ENCODE results near the gene AADACL4.

AADACL4 gene

DNA sequence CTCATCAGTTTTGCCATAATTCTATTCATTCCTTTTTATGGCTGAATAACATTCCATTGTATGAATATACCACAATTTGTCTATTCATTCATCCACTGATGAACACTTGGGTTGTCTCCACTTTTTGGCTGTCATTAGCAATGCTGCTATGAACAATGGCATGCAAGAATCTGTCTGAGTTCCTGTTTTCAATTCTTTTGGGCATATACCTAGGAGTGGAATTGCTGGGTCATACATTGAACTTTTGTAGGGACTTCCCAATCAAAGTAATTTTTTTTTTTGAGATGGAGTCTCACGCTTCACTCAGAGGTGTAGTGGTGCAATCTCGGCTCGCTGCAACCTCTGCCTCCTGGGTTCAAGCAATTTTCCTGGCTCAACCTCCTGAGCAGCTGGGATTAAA is 34.9 kb downstream of the AADACL4 start:
- no peak for TF ChIP-seq EZH2phosphoT487 (IDR thresholded peaks at IDR 0.05; ENCODE audit: borderline replicate concordance, low read length)
- TF ChIP-seq, protein P1, sequence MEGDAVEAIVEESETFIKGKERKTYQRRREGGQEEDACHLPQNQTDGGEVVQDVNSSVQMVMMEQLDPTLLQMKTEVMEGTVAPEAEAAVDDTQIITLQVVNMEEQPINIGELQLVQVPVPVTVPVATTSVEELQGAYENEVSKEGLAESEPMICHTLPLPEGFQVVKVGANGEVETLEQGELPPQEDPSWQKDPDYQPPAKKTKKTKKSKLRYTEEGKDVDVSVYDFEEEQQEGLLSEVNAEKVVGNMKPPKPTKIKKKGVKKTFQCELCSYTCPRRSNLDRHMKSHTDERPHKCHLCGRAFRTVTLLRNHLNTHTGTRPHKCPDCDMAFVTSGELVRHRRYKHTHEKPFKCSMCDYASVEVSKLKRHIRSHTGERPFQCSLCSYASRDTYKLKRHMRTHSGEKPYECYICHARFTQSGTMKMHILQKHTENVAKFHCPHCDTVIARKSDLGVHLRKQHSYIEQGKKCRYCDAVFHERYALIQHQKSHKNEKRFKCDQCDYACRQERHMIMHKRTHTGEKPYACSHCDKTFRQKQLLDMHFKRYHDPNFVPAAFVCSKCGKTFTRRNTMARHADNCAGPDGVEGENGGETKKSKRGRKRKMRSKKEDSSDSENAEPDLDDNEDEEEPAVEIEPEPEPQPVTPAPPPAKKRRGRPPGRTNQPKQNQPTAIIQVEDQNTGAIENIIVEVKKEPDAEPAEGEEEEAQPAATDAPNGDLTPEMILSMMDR (IDR thresholded peaks at IDR 0.05; ENCODE audit: low read depth, low read length, poor library complexity, severe bottlenecking) = no peak
- Histone ChIP-seq H3K4me3 (ENCODE audit: low read length) (no peak overlapping the region), H3K36me3 (ENCODE audit: control insufficient read depth, low read length) (no peaks in the 10 kb centered on the region), H3K79me2 (ENCODE audit: control insufficient read depth, low read length) (no peaks in the 10 kb centered on the region), H3K9me2 (replicated peaks; ENCODE audit: control insufficient read depth, low read length) (no peaks in the 10 kb centered on the region), H3K27ac (ENCODE audit: low read depth, low read length) (no peak overlapping the region), H4K20me1 (ENCODE audit: control insufficient read depth, insufficient read depth, low read depth, low read length) (no peaks in the 10 kb centered on the region), H3K27me3 (ENCODE audit: control insufficient read depth, low read length) (no peaks in the 10 kb centered on the region; the same call in 1 of the 2 replicates), H3F3A (ENCODE audit: control insufficient read depth, insufficient read depth) (no peaks in the 10 kb centered on the region), H3K4me2 (ENCODE audit: low read length) (no peak overlapping the region), H3K4me1 (ENCODE audit: control insufficient read depth, low read length) (no peaks in the 10 kb centered on the region), H3K9me3 (ENCODE audit: control insufficient read depth, insufficient read depth, low read length) (no peaks in the 10 kb centered on the region)

DNA sequence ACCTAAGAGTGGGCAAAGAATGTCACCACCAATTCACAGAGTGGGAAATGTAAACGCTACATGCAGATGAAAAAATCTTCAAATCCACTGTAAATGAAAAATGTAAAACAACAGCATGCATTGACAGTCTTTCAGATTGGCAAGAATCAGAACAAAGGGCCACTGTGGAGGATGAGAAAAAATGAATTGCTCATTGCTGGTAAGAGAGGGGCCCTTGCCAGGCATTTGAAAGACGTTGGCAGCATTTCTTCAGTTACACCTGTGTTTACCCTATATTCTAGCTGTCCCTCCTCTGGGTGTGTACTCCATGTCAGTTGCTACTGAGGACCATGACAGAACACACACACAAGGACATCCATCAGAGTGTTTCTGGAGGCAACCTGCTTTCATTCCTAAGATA is 46.3 kb downstream of the AADACL4 start:
- Histone ChIP-seq H3K79me2 (ENCODE audit: control insufficient read depth, low read length) (no peaks in the 10 kb centered on the region), H4K20me1 (ENCODE audit: control insufficient read depth, insufficient read depth, low read depth, low read length) (no peaks in the 10 kb centered on the region), H3K4me3 (ENCODE audit: low read length) (no peak overlapping the region), H3K27ac (ENCODE audit: low read depth, low read length) (no peak overlapping the region), H3K4me2 (ENCODE audit: low read length) (no peak overlapping the region), H3K9me3 (ENCODE audit: control insufficient read depth, insufficient read depth, low read length) (no peaks in the 10 kb centered on the region), H3F3A (ENCODE audit: control insufficient read depth, insufficient read depth) (no peaks in the 10 kb centered on the region), H3K9me2 (replicated peaks; ENCODE audit: control insufficient read depth, low read length) (no peaks in the 10 kb centered on the region), H3K27me3 (ENCODE audit: control insufficient read depth, low read length) (no peaks in the 10 kb centered on the region), H3K4me1 (ENCODE audit: control insufficient read depth, low read length) (no peaks in the 10 kb centered on the region), H3K36me3 (ENCODE audit: control insufficient read depth, low read length) (no peaks in the 10 kb centered on the region)
- no peak for TF ChIP-seq EZH2phosphoT487 (IDR thresholded peaks at IDR 0.05; ENCODE audit: borderline replicate concordance, low read length)
- TF ChIP-seq, protein P1 (IDR thresholded peaks at IDR 0.05; ENCODE audit: low read depth, low read length, poor library complexity, severe bottlenecking) = no peak

DNA sequence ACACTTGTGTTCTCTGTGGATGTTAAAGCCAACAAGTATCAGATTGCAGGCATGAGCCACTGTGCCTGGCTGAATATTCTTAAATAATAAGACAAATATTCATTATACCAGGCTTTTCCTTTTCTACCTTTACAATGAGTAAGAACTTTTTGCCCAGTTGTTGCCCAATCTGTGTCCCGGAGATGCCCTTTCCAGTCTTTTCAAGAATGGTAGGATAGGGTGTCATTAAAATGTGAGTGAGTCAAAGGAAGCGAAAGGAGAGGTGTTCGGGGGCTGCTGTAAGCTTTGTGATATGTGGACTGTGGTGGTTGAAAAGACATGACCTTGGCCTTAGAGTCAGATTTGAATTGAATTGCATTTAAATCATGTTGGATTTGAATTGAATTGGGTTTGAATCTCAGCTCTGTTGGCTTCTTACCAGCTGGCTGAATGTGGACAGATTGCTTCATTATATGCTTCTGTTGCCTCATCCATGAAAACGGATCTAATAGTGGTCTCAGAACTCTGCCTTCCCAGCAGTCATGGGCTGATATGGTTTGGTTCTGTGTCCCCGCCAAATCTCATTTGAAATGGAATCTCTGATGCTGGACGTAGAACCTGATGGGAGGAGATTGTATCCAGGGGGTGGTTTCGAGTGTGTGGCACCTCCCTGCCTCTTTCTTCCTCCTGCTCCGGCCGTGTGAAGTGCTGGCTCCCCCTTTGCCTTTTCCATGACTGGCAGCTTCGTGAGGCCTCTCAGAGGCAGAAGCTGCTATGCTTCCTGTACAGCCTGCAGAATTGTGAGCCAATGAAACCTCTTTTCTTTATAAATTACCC is 49.3 kb downstream of the AADACL4 start:
- Histone ChIP-seq H3K4me3 (ENCODE audit: low read length) (no peak overlapping the region), H4K20me1 (ENCODE audit: control insufficient read depth, insufficient read depth, low read depth, low read length) (no peaks in the 10 kb centered on the region), H3K27ac (ENCODE audit: low read depth, low read length) (no peak overlapping the region), H3K4me1 (ENCODE audit: control insufficient read depth, low read length) (no peaks in the 10 kb centered on the region), H3K9me3 (ENCODE audit: control insufficient read depth, insufficient read depth, low read length) (no peaks in the 10 kb centered on the region), H3K27me3 (ENCODE audit: control insufficient read depth, low read length) (no peaks in the 10 kb centered on the region), H3K79me2 (ENCODE audit: control insufficient read depth, low read length) (no peaks in the 10 kb centered on the region), H3F3A (ENCODE audit: control insufficient read depth, insufficient read depth) (no peaks in the 10 kb centered on the region), H3K4me2 (ENCODE audit: low read length) (no peak overlapping the region), H3K9me2 (replicated peaks; ENCODE audit: control insufficient read depth, low read length) (no peaks in the 10 kb centered on the region), H3K36me3 (ENCODE audit: control insufficient read depth, low read length) (no peaks in the 10 kb centered on the region)
- TF ChIP-seq, protein P1 (IDR thresholded peaks at IDR 0.05; ENCODE audit: low read depth, low read length, poor library complexity, severe bottlenecking) = no peak
- TF ChIP-seq EZH2phosphoT487 (IDR thresholded peaks at IDR 0.05; ENCODE audit: borderline replicate concordance, low read length) = no peak
